C4-2B (cell line): ENCODE results near the gene TPGS2.
"Not testable (repeated sequence)": the region's sequence is repeated elsewhere in the genome, so short reads cannot be mapped to it uniquely, and the experiment has no call there.

Experiments used
- H3K27ac ChIP-seq: fragments of 450-650 bp; 2 replicates; pipeline ENCODE4 v1.5.1; 2017
- ZFX ChIP-seq: fragments of 450-650 bp; IDR thresholded peaks from 2 replicates; pipeline ENCODE4 v1.6.1; 2017
- TF ChIP-seq, protein P1 (sequence below): fragments of 450-650 bp; conservative IDR thresholded peaks from 2 replicates; pipeline ENCODE4 v1.5.1; 2017; ENCODE audit warnings: mild to moderate bottlenecking

The TPGS2 gene

DNA sequence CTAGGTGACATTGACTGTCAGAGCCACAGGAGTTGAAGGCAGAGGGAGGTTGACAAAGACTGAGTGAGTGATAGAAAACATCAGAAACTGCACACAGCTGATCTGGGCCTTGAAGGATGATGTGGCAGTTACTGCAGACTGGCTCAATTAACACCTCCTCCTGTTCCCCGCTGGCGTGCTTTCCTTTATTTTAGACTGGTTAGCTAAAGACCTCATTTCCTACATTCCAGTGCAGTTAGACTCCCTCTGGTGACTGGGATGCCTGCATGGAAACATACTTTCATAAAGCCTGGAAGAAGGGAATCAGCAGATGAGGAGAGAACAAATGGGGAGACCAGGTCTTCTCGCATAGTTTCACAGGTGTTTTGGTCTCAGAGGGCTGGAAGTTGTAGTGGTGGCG, 7.1 kb downstream of the TPGS2 start:
- no peak for TF ChIP-seq ZFX
- TF ChIP-seq, protein P1, sequence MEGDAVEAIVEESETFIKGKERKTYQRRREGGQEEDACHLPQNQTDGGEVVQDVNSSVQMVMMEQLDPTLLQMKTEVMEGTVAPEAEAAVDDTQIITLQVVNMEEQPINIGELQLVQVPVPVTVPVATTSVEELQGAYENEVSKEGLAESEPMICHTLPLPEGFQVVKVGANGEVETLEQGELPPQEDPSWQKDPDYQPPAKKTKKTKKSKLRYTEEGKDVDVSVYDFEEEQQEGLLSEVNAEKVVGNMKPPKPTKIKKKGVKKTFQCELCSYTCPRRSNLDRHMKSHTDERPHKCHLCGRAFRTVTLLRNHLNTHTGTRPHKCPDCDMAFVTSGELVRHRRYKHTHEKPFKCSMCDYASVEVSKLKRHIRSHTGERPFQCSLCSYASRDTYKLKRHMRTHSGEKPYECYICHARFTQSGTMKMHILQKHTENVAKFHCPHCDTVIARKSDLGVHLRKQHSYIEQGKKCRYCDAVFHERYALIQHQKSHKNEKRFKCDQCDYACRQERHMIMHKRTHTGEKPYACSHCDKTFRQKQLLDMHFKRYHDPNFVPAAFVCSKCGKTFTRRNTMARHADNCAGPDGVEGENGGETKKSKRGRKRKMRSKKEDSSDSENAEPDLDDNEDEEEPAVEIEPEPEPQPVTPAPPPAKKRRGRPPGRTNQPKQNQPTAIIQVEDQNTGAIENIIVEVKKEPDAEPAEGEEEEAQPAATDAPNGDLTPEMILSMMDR: no peak
- H3K27ac ChIP-seq: no peak overlapping the region

DNA sequence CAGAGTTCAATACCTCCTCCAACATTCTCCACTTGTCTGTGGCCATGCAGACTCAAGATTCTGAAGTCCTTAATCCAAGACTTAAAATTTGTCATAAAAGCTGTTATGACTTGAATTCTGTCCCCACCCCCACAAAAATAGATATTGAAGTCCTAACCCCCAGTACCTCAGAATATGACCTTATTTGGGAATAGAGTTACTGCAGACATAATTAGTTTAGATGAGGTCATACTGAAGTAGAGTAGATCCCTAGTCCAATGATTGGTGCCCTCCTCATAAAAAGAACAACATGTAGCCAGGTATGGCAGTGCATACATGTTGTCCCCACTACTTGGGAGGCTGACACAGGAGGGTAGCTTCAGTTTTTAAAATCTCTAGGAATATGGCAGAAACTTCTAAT, 9.2 kb downstream of the TPGS2 start:
- no peak for TF ChIP-seq ZFX
- TF ChIP-seq, protein P1: no peak
- no peak overlapping the region for H3K27ac ChIP-seq

DNA sequence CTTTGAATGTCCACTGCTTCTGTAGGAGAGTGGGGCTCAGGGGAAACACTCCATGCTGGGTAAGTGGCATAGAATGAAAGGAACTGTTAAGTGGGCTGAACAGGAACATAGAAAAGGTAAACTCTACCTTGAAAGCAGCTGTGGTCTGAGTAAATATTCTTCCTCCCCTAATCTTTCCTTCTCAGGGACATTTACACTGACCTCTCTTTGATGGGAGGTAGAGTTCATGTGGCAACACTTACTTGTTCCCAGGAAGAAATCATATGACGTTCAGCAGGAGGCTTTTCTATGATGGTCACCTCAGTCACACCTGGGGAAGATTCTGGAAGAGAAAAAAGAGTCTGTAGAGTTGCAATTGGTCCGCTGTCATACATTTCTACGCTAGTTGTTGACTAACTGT, 10.2 kb downstream of the TPGS2 start:
- no peak for TF ChIP-seq ZFX
- TF ChIP-seq, protein P1: no peak
- H3K27ac ChIP-seq: no peak overlapping the region

DNA sequence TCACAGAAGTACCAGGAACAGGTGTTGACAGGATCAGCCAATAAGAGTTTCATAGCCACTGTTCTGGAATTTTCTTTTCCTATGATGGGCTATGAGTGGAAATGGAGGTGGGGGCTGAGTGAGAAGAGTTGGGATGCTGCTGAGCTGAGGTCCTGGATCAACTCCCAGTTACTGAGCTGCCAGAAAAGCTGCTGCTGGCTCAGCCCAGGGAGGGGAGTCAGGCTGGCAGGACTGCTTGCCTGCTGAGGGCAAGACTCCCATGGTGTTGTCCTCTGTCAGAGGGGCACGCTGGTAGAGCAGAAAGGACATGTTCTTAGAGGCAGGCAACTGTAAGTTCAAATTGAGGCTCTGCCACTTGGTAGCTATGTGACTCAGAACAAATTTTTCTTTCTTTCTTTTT, 11.8 kb downstream of the TPGS2 start:
- TF ChIP-seq, protein P1: no peak
- no peak for TF ChIP-seq ZFX

GRCh38 chr18:36816096-36816495, 12.7 kb downstream of the TPGS2 start:
- not testable (repeated sequence) for H3K27ac ChIP-seq

More for the DNA sequence above, 11.8 kb downstream of the TPGS2 start:
- H3K27ac ChIP-seq: 0 out of 2 replicates have a peak overlapping the region, but pooled peaks have one; percentile 0

GRCh38 chr18:36814994-36815393, 13.8 kb downstream of the TPGS2 start:
- TF ChIP-seq, protein P1: no peak
- no peak for TF ChIP-seq ZFX
- no peak overlapping the region for H3K27ac ChIP-seq

- TF ChIP-seq, protein P1: no peak
- TF ChIP-seq ZFX: no peak
- H3K27ac ChIP-seq: no peak overlapping the region
These were observed 15.0 kb downstream of the TPGS2 start for GRCh38 chr18:36813824-36814223.

DNA sequence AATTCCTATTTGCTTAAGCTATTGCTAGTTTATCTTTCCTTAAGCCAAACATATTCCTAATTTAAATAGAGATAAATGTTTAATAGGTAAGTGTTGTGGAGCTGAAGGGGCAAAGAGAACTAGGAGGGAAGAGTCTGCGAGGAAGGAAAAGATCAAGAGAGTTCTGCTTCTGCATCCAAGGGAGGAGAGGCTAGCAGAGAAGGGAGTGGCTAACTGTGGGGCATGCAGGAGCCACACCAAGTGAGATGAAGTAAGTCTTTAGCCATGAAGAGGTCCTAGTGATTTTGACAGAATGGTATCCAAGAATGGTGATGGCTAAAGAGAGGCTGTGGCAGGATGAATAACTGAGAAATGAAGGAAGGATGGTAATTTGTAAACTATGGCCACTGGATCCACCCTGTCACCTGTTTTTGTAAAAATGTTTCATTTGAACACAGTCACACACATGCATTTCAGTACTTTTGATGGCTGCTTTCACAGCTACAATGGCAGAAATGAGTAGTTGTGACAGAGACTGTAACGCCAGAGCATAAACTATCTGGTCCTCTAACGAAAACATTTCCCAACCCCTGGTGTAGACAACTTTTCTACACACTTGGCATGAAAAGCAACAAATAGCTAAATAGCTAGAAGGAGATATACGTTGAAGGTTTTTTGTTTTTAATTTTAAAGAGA, 15.6 kb downstream of the TPGS2 start:
- TF ChIP-seq ZFX: no peak
- H3K27ac ChIP-seq: no peak overlapping the region
